Motor neuron (in vitro differentiated cells): ENCODE measurements around the gene SCAND1. TPM values are rescaled to one million over a fixed set of nuclear protein-coding genes. Genes with fewer than 3 reads are reported as not detected.
A peak's percentile ranks its signal among the peaks of the same experiment; 100 is the strongest.
"Not testable (repeated sequence)": the region's sequence is repeated elsewhere in the genome, so short reads cannot be mapped to it uniquely, and the experiment has no call there.

Experiments
- ATAC-seq, 8 experiments: fragments of 200-7000 bp; cut with Tn5 transposase; replicated peaks in 6 of 8; 2 replicates each; pipeline ENCODE4 v1.8.0; 2021; ENCODE audit warnings: mild to moderate bottlenecking in 8 of 8, moderate library complexity in 8 of 8
- H3K27ac ChIP-seq, 2 donors: fragments of 250-450 bp; sonication (Bioruptor Pico); 2 replicates each; pipeline ENCODE4 v1.9.0; 2021; ENCODE audit warnings: antibody characterized with exemption in 2 of 2, mild to moderate bottlenecking in 2 of 2, moderate library complexity in 1 of 2
- H3K4me1 ChIP-seq, 2 donors: fragments of 250-450 bp; sonication (Bioruptor Pico); replicated peaks in 1 of 2; 2 replicates each; pipeline ENCODE4 v1.6.1; 2021; ENCODE audit warnings: antibody characterized with exemption in 2 of 2, mild to moderate bottlenecking in 2 of 2, moderate library complexity in 1 of 2
- H3K4me3 ChIP-seq, 5 donors: fragments of 250-450 bp; sonication (Bioruptor Pico); 2 replicates each; pipeline ENCODE4 v1.9.0; 2021; ENCODE audit warnings: antibody characterized with exemption in 5 of 5, mild to moderate bottlenecking in 5 of 5, moderate library complexity in 4 of 5
- WGBS, 10 experiments: fragments of 450-650 bp; shearing (Covaris generic); methylation state at CpG; one replicate each; pipeline ENCODE4 v1.0.0; 2022; 5-methylcytosine and 5-hydroxymethylcytosine counted together
- in situ Hi-C, 9 experiments: fragments of 400-800 bp; cut with MboI; loops; one replicate each; pipeline ENCODE4 v1.15.0; 2021; ENCODE audit warnings: low sequenced_read_pairs in 9 of 9, low pct_unique_long_range_greater_than_20kb in 2 of 9; ENCODE audit not compliant: unreplicated experiment in 9 of 9
- total RNA-seq, 8 experiments: library from RNA; unstranded; fragments of 300-600 nt; gene quantifications; 2 replicates each; pipeline versions ENCODE4 v1.2.3 to v1.2.4, GENCODE V29; 2022

SCAND1 gene
- total RNA-seq = 10 to 100 TPM; 53.6 to 84.7 (median 63.7) TPM

DNA sequence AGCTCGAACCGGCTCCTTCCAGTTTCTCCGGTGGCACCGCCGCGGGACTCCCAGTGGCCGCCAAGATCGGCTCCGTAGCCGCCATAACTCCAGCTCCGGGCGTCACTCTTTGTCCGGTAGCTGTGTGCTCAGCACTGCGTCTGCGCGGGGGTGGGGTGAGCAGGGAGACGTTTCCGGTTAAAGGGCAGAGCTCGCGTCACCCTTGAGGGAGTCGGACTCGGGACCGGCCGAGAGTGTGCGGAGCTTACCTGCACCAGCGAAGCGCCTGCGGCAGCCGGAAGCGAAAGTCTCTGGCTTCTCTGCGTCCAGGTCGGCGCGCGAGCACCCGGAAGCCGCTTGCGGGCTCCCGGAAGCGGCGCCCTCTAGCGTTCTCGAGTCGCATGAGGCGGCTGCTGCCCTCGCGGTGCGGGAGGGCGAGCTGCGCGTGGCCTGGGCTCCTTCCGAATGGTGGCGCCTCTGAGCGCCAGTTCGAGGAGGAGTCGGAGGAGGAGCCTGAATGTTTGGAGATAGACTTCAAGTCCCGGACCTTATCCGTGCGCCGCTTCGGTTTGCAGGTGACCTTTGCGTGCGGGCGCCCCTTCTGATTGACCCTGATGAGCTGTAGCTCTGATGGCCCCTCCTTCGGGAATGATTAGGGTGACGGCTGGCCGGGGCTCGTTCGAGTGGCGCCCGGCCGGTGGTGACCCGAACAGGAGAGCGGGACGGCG lies at the start of gene SCAND1:
Gene SCAND1, minus strand, starts transcription at position 303 of the 707 bp plus-strand sequence. Its CDS starts 218 bp downstream, at position 85.
- peak within 1 kb of the TSS; percentile 96 to 99 for H3K27ac ChIP-seq
- peak within 1 kb of the TSS; percentile 70 to 92 (median 76) for H3K4me3 ChIP-seq
- in situ Hi-C loops = no loop called here
- WGBS, 10 experiments = 0% methylated on average over 1 to 6 of the region's 76 CpGs; no CpG with 5 or more reads in 5 of the 10 experiments
- H3K4me1 ChIP-seq = peaks cover 11 to 12% of the 10 kb centered on the region in 2 donors
- ATAC-seq = peak; percentile 83 to 94 (median 92)

DNA sequence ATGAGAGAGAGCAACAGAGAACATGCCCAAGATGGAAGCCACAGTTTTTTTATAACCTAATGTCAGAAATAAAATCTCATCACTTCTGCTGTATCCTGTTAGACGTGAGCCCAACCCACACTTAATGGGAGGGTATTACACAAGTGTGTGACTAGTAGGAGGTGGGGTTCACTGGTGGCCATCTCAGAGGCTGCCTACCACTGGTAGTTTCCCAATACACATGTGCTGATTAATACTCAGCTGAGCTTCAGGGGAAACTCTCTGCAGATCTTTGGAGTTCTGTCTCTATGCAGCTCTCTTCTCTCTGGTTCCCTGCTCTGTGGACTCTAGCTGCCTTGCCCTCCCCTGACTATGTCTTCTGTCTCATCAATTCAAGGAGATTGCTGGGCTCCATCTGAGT lies 49.7 kb upstream of the SCAND1 start:
- no peak overlapping the region for H3K4me3 ChIP-seq
- WGBS, 10 experiments = 17 to 80% methylated on average over 1 of the region's 1 CpG; no CpG with 5 or more reads in 8 of the 10 experiments
- ATAC-seq = peak in 2 of 8 experiments; percentile 36 to 37
- H3K4me1 ChIP-seq = no peaks in the 10 kb centered on the region
- no peak overlapping the region for H3K27ac ChIP-seq
- in situ Hi-C loops = no loop called here

DNA sequence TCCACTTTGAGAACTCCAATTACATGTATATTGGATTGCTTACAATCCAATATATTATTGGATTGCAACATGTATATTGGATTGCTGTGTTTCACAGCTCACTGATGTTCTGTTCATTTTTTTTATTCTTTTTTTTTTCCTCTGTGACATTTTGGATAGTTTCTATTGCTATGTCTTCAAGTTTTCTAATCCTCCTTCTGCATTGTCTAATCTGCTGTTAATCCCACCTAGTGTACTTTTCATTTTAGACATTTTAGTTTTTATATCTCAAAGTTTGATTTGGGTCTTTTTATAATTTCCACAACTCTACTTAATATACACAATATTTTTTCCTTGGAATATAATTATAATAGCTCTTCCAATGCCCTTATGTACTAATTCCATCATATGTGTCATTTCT lies 48.6 kb upstream of the SCAND1 start:
- ATAC-seq = no peak
- Histone ChIP-seq H3K27ac (no peak overlapping the region), H3K4me3 (no peak overlapping the region), H3K4me1 (no peaks in the 10 kb centered on the region)
- in situ Hi-C loops = no loop called here

DNA sequence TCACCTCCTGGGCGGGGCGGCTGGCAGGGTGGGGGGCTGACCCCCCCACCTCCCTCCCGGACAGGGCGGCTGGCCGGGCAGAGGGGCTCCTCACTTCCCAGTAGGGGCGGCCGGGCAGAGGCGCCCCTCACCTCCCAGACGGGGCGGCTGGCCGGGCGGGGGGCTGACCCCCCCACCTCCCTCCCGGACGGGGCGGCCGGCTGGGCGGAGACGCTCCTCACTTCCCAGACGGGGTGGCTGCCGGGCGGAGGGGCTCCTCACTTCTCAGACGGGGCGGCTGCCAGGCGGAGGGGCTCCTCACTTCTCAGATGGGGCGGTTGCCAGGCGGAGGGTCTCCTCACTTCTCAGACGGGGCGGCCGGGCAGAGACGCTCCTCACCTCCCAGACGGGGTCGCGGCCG lies 47.0 kb upstream of the SCAND1 start:
- no CpG with 5 or more reads among the region's 34 CpGs for WGBS, 10 experiments
- H3K27ac ChIP-seq, ATAC-seq, H3K4me3 ChIP-seq, H3K4me1 ChIP-seq, in situ Hi-C loops: not testable (repeated sequence)

DNA sequence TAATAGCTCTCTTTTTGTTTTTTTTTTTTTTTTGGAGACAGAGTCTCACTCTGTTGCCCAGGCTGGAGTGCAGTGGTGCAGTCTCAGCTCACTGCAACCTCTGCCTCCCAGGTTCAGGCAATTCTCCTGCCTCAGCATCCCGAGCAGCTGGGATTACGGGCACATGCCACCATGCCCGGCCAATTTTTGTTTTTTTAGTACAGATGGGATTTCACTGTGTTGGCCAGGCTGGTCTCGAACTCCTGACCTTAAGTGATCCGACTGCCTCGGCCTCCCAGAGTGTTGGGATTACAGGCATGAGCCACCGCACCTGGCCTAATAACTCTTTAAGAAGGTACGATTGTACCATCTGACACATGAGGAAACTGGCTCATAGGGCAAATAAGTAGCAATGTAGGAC lies 42.2 kb upstream of the SCAND1 start:
- ATAC-seq, H3K4me3 ChIP-seq, H3K4me1 ChIP-seq, H3K27ac ChIP-seq: not testable (repeated sequence)
- in situ Hi-C loops = loop anchor here in 8 of 9 experiments (10.0 to 25.0 kb wide), 5 partner anchors 138 to 441 kb away; no protein-coding TSS in a partner anchor
- WGBS, 10 experiments = 84 to 100% (median 92%) methylated on average over 1 to 8 of the region's 8 CpGs; no CpG with 5 or more reads in 3 of the 10 experiments

DNA sequence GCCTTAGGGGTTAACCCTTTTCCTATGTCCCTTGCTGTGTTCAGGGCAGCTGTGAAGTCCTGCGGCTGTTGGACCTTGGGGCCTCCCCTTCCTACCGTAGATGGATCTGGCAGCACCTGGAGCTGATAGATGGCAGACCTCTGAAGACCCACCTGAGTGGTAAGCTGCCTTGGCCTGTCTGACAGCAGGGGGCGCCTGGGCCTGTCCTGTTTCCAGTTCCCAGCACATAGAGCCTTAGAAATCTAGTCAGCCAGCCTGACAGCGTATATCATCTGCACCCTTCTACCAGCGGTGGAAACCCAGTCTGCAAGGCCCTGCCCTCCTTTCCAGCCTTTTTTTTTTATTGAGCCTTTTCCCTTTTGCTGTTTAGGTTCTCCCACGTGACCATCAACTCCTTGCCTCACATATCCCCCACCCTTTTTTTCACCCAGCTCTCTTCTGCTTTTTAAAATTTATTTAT lies 40.7 kb upstream of the SCAND1 start:
- no peak overlapping the region for H3K27ac ChIP-seq
- in situ Hi-C loops = loop anchor here in 8 of 9 experiments (10.0 to 25.0 kb wide), 5 partner anchors 140 to 442 kb away; no protein-coding TSS in a partner anchor
- 0 to 20% (median 4%) methylated on average over 1 to 6 of the region's 6 CpGs for WGBS, 10 experiments
- peak; percentile 82 to 99 (median 96) for ATAC-seq
- no peak overlapping the region for H3K4me3 ChIP-seq
- peaks cover 0 to 5% of the 10 kb centered on the region in 2 donors for H3K4me1 ChIP-seq

DNA sequence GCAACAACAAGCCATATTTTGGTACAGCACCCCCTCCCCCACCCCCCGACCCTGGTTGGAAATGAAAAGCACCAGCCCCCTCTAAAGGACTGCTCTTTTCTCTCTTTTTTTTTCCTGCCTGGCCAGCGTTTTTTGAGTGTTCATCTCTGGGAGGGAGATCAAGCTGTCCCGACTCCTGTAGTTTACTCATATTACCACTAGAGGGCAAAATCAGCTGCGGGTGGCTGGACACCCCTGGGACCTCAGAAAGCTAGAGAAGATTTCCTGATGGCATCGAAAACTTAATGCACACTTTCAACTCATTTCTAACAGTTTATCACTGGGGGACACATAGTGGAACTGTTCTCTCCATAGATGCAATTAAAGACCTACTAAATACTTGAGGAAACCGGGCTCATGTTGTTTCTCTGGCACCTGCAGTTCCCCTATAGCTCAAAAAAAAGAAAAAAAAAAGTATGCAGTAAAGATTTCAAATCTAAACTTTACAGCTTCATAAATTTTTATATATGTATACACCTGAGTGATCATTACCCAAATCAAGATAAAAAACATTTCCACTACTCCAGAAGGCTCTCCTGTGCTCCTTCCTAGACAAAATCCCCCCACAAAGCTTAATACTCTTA lies 38.5 kb upstream of the SCAND1 start:
- H3K4me3 ChIP-seq = no peak overlapping the region

DNA sequence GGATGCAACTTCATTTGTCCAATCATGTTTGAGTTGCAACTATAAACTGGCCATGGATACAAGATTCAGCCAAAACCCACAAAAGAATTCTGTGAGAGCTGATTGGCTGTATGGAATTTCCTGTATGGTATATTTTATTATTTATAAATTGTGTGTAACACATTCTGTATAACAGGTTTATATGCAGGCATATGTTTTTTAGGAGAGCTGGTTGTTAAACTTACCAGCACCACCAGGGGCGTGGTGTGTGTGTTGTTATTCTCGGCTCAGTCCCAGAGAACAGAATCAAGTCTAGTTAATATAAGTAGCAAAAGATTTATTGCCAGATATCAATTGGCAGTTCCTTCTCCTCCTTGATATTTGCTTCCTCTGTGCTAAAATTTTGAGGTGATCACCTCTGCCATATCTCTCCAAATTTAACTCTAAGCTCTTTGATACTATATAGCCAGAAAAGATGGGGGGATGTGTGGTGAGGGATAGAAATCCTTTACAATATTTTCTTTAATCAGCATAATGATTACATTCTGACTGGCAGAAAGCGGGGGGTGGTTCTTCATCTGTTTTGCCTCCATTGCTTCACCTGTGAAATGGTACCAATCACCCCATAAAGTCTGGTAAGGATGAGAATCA lies 37.0 kb upstream of the SCAND1 start:
- ATAC-seq = peak in 3 of 8 experiments; percentile 38 to 40 (median 39)
- 0 to 35% (median 20%) methylated on average over 1 to 3 of the region's 3 CpGs; no CpG with 5 or more reads in 3 of the 10 experiments for WGBS, 10 experiments
- no peak overlapping the region for H3K27ac ChIP-seq
- peaks cover 0 to 5% of the 10 kb centered on the region in 2 donors for H3K4me1 ChIP-seq
- in situ Hi-C loops = loop anchor here in 8 of 9 experiments (10.0 to 25.0 kb wide), 5 partner anchors 144 to 446 kb away; no protein-coding TSS in a partner anchor
- no peak overlapping the region for H3K4me3 ChIP-seq

More for the DNA sequence above, 38.5 kb upstream of the SCAND1 start:
- no peak overlapping the region for H3K27ac ChIP-seq
- peaks cover 0 to 5% of the 10 kb centered on the region in 2 donors for H3K4me1 ChIP-seq
- WGBS, 10 experiments = 0 to 8% (median 0%) methylated on average over 1 to 5 of the region's 6 CpGs; no CpG with 5 or more reads in 1 of the 10 experiments
- in situ Hi-C loops = loop anchor here in 8 of 9 experiments (10.0 to 25.0 kb wide), 5 partner anchors 142 to 444 kb away; no protein-coding TSS in a partner anchor
- peak; percentile 65 to 86 (median 82) for ATAC-seq

DNA sequence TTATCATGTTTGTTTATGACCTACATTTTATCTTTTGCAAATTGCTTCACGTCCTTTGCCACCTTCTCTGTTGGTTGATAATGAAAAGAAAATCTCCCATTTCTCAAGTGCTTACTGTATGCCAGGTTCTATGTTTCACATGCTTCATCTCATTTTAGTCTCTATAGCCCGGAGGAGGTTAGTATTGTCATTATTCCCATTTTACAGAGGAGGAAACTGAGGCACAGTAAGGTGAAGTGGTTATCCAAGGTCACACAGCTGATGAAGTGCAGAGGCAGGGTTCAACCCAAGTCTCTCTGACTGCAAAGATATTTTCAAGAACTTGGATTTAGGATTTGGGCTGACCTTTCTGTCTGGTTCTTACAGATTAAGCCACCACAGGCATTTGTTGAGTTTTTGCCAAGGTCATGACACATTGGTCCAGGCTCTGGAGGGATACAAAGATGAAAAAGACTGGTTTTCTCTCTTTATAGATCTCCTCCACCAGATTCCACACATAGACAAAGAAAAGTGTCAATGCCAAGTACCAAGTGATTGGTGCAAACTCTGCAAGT lies 34.7 kb upstream of the SCAND1 start:
- Histone ChIP-seq H3K27ac (no peak overlapping the region), H3K4me3 (no peak overlapping the region), H3K4me1 (peaks cover 0 to 2% of the 10 kb centered on the region in 2 donors)
- WGBS, 10 experiments = 29 to 100% (median 82%) methylated on average over 1 to 2 of the region's 2 CpGs; no CpG with 5 or more reads in 2 of the 10 experiments
- no peak for ATAC-seq
- in situ Hi-C loops = loop anchor here in 6 of 9 experiments (25.0 kb wide), 3 partner anchors 148 to 448 kb away; no protein-coding TSS in a partner anchor

DNA sequence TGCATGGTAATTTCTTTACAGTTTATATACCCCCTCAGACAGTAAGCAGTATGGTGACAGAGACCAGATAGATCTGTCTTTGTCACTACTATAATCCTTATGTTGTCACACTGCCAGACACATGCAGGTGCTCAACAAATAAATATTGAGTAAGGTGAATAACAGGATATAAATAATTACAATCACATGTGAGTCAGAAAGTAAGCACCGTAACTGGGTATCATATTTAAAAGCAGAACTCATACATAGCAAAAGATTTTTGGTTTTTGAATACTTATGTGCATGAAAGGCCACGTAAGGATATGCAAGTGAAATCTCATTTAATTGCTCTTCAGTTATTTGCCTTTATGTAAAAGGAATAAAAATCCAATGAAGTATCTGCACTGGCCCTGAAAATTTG lies 31.5 kb upstream of the SCAND1 start:
- in situ Hi-C loops = loop anchor here in 6 of 9 experiments (25.0 kb wide), 3 partner anchors 151 to 451 kb away; no protein-coding TSS in a partner anchor
- peak in 2 of 8 experiments; percentile 53 to 87 for ATAC-seq
- no peak overlapping the region for H3K4me3 ChIP-seq
- no peaks in the 10 kb centered on the region for H3K4me1 ChIP-seq
- H3K27ac ChIP-seq = no peak overlapping the region
- 0 to 100% (median 85%) methylated on average over 1 to 2 of the region's 2 CpGs for whole genome bisulfite sequencing, 10 experiments

DNA sequence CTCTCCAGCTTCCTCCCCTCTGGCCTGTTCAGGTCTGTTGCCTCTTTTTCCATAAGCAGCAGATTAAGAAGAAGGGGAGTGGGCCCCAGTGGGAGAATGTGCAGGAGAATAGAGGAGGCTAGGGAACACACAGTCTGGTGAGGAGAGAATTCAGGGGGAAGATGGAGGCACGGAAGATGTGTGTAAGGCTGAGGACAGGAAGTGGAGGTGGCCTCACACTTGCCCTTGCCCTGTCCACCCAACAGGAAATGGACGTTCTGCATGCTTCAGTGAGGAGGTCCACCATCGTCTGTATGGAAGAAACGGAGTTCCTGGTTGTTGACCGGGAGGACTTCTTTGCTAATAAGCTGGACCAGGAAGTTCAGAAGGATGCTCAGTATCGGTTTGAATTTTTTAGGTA lies 30.1 kb upstream of the SCAND1 start:
- 44 to 100% (median 87%) methylated on average over 1 to 6 of the region's 6 CpGs; no CpG with 5 or more reads in 2 of the 10 experiments for WGBS, 10 experiments
- Histone ChIP-seq H3K4me3 (no peak overlapping the region), H3K4me1 (peaks cover 0 to 4% of the 10 kb centered on the region in 2 donors), H3K27ac (no peak overlapping the region)
- in situ Hi-C loops = loop anchor here in 6 of 9 experiments (25.0 kb wide), 3 partner anchors 153 to 453 kb away; no protein-coding TSS in a partner anchor
- no peak for ATAC-seq

DNA sequence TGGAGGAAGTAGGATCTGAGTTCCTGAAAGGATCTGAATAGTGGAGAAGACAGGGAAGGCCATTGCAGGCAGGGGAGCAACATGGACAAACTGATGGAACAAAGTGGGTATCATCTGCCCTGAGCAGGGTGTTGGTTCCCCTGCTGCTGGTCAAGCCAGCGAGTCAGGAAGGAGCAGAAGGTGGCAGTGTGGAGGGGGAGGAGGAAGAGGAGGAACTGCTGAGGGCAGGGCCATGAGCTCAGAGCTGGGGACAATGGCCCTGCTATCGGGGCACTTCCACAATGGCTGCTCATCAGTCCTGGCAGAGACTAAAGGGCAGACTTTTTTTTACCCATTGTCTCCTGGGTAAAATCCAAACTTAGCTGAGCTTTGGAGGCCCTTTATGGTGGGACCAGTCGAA lies 27.7 kb upstream of the SCAND1 start:
- H3K4me1 ChIP-seq = peaks cover 0 to 6% of the 10 kb centered on the region in 2 donors
- no peak overlapping the region for H3K4me3 ChIP-seq
- no peak overlapping the region for H3K27ac ChIP-seq
- in situ Hi-C loops = loop anchor here in 6 of 9 experiments (25.0 kb wide), 3 partner anchors 155 to 455 kb away; no protein-coding TSS in a partner anchor
- 0 to 77% (median 50%) methylated on average over 1 to 2 of the region's 3 CpGs; no CpG with 5 or more reads in 5 of the 10 experiments for WGBS, 10 experiments
- ATAC-seq = no peak
